Myocyte (in vitro differentiated cells): Measurements from ENCODE around the gene GNAT2. TPM values are rescaled to one million over a fixed set of nuclear protein-coding genes. Genes with fewer than 3 reads are reported as not detected.
A peak's percentile ranks its signal among the peaks of the same experiment; 100 is the strongest.

Experiments
- DNase-seq: peaks from one replicate; pipeline ENCODE4 v3.0.0-alpha.2; 2012; ENCODE audit warnings: low read depth
- total RNA-seq: library from RNA; depleted of rRNA; stranded (reverse); fragments of >200 nt; gene quantifications from 2 replicates; pipeline ENCODE4 v1.2.3, GENCODE V29; 2014

Gene GNAT2
- total RNA-seq, 1 donor from 2014 or later = 0.13 TPM

DNA sequence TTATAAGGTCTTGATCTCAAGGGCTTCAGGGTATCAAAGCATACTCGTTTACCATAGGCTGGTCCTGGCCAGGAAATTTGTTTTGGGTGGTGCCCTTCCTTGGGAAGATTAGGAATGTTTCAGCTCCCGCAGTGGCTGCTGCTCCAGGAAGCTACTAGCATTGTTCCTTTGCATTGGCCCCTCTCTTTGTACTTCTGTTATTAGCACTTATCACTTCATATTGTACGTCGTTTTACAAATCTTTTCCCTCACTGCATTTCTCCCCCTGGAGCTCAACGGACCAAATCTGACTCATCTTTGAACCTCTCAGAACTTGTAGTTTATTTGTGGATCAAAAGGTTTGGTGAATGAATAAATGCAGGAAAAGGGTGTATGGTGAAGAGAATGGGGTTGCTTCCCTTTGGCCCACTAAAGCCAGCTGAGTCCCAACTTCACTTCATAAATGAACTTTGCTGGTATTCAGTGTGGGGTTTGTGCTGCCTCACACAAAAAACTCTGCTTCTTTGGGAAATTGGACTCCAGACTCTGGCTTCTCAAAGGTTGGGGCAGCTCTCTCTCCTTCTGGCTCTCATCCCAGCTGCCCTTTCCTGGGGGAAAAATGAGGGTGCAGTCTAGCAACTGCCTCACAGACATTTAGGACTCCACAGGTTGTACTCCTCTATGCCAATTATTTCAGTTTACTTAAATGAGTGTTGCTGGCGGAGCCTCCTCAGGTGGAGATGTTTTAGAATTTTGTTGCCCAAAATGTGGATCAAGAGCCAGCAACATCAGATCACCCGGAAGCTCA is 5.9 kb downstream of the GNAT2 start:
- DNase-seq = no peak

DNA sequence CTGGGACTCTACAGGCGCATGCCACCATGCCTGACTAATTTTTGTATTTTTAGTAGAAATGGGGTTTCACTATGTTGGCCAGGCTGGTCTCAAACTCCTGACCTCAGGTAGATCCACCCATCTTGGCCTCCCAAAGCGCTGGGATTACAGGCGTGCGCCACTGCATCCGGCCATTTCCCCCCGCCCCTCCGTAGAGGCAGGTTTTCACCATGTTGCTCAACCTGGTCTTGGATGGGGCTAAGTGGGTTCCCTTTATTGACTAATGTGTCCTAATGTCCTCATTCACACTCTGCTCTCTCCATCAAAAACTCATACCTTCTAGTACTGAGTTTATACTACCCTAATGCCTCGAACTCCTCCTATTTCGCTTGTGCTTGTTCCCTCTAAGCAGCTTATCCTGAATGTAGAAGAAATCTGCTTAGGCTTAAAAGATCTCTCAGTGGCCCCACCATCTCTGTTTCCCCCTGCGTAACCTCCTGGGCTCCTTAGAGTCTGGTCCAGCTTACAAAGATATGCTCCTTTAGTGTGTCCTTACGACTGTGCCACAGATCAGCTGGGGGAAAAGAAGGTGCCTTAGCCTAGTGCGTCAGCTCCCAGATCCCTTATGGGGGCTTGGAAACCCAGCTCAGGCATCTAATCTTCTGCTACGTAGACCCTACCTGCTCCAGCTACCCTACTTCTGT is 8.0 kb downstream of the GNAT2 start:
- DNase-seq = no peak

DNA sequence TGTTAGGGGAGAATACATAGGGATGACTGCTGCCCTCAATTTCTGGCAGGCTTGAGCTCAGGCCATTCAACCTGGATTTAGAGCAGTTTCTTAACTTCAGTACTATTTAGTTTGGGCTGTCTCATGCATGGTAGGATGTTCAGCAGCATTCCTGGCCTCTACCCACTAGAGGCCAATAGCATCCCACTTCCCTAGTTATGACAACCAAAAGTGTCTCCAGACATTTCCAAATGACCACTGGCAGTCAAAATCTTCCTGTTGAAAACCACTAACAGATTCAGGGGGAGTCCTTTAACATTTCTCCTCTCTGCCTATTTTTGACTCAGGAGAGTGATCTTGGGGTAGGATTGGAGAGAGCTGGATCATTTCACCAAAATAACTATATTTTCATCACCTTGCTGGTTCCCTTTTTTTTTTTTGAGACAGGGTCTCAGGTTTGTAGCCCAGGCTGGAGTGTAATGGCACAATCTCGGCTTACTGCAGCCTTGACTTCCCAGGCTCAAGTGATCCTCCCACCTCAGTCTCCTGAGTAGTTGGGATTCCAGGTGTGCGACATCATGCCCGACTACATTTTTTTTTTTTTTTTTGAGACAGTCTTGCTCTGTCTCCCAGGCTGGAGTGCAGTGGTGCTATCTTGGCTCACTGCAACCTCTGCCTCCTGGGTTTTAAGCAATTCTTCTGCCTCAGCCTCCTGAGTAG is 8.7 kb downstream of the GNAT2 start:
- DNase-seq = peak; percentile 41

DNA sequence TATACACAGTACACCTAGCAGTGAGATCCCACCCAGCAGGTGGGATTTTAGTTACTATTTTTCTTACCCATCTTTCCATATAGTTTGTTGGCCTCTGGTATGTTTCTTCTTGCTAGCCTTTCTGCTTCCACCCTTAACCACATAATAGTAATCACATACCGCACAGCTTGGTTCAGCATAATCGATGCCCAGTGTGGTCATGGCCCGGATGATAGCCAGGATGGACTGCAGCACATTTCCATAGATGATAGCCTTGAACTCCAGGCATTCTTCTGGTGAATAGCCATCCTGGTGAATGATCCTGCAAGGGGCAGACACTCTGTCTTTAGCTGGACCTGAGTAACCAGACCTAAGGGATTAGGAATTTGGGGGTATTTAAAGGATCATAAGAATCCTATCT is 9.5 kb downstream of the GNAT2 start:
- no peak for DNase-seq

DNA sequence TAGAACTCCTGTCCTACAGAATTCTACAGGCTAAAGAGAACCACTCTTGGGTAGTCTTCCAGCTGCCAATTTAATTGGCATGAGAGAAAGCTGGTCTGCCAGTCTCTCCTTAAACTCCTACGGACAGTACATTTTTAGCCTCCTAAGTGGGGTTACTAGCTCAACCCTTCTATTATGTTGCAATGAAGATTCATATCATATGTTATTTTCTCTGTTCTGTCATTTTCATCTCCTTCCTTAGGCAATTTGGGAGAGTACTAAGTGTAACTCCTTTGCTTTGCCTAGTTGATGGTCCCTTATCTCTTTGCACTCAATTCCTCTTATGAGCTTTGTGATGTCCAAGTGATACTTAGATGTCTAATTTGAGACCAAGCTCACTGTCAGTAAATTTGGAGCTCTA is 14.0 kb downstream of the GNAT2 start:
- no peak for DNase-seq

DNA sequence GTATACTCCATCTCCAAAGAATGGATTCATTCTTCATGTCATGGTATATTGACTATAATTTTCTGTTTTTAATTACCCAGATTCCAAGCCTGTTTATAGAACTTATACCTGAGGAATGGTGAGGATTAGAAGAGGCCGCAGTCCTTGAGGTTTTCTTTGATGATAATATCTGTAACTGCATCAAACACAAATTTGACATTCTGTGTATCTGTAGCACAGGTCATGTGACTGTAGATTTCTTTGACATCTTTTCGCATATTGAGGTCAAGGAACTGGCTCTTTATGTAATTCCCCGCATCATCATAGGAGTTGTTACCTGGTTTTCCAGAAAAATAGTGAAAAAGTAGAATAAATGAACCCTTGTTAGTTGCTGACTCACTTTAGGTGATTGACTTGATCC is 16.2 kb downstream of the GNAT2 start:
- no peak for DNase-seq

DNA sequence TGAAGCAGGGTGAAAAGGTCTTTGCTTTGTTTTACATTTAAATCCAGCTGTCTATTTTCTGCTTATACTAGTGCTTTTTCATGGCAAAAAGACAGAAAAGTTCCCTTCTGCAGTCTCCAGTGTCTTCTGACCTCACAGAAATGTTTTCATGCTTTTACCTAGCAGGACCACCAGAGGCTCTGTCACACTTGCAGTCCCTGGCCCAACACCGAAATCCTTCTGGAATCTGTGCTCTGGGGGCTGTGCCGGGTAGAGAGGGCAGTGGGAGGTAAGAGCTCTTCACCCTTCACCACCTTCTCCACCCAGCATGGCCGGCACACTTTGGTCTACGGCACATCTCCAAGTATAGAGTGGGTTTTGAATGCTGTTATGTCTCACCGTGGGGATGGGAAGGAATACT is 20.8 kb downstream of the GNAT2 start:
- no peak for DNase-seq

DNA sequence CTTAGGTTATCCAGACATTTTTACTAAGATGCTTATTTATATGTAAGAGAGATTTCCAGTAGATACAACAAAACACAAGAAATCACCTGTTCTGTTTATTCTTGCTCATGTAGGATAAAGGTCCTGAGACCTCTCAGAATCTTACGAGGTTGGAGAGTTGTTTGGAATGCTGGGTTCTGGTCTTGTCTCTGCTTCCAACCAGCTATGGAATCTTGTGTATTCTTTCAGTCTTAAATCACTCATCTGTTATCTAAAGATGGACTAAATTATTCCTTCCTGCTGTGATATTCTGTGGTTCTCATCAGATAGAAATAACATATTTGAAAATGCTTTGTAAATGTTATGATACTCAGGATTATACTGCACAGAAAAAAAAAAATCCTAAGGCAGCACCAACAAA is 21.3 kb downstream of the GNAT2 start:
- no peak for DNase-seq

DNA sequence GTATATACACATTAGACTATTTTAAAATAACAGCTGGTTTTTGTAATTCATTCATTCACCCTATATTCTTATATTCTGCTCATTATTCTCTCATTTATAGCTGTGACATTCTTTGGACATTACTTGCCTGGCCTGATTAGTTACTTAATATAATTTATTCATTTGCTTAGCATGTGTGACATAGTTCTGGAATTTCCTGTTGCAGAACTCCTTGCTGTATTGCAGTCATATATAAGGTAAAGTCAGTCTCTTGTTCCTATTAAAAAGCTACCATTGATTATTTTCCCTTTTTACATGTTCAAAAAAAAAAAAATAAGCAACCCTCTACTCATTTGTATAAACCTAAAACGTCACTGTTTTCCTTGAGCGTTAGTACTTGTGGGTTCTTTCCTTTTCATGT is 23.9 kb downstream of the GNAT2 start:
- no peak for DNase-seq

DNA sequence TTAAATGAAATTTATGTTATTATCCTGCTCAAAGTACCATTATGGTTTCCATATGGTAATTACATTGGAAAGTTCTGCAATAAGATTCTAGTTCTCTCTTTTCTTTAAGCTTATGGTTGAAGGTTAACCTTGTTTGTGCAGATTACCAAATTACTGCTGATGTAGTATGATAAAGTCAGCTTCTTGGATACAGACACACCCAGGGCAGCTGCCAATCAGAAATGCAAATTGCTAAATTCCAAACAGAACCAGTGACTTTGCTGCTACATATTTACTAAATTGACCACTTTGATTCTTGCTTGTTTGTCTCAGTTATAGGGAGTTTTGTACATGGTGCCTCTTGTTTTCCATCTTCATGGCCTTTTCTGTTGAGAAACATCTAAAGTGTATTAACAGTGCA is 26.5 kb downstream of the GNAT2 start:
- DNase-seq = no peak

DNA sequence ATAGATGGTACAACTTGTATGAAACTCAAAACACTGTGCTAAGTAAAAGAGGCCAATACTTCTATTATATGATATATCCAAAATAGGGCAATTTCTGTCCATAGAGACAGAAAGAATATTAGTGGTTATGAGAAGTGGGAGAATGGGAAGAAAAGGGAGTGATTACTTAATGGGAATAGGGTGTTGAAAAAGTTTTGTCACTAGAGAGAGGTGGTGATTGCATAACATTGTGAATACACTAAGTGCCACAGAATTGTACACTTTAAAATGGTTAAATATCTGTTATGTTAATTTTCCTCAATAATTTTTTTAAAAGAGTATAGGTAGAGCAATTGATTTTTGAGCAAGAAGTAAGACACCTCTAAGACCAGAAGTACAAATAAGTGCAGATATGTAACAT is 29.7 kb downstream of the GNAT2 start:
- DNase-seq = no peak

DNA sequence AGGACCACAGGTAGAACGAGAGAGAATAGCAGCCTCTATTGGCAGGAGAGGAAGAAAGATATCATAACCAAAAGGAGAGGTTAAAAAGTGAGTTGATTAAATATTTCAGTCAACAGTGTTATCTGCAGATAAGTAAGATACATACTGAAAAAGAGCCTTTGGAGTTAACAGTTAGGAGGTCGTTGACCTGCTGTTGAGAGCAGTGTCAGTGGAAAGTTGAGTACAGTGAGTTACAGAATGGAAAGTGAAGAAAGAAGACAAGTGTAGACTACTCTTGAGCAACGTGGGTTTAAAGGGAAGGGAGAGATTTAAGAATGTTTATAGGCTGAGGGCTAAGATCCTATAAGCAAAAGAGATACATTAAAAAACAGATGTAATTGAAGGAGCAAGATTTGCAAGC is 30.2 kb downstream of the GNAT2 start:
- DNase-seq = no peak

DNA sequence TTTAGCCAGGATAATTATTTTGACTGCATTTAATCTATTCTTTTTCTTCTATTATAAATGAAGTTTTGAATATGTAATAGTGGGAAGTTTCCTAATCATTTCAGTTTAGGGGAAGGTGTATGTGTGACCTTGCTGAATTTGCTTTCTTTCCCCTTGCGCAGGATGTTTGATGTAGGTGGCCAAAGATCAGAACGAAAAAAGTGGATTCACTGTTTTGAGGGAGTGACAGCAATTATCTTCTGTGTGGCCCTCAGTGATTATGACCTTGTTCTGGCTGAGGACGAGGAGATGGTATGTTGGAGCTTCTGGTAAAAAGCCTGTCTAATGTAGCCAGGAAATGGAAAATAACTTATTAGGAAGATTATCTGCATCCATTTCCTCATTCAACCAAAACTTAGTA is 33.4 kb downstream of the GNAT2 start:
- no peak for DNase-seq

DNA sequence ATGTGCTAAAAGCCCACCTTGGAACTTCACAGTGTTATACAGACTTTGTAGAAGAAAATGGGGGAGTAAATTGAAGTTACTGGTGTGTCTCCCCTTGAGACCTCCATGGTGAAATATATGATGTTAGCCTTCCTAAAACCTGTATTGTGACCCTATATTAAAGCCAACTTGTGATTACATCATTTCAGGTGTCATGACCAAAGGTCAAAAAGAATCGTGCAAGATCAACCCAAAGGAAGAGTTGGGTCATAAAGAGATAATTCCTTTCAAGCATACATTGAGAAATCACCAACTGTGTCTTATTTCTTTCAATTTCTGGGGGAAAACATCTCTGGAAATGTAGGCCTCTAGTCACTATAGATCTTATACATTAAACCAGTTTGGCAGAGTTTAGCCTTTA is 34.6 kb downstream of the GNAT2 start:
- DNase-seq = no peak

DNA sequence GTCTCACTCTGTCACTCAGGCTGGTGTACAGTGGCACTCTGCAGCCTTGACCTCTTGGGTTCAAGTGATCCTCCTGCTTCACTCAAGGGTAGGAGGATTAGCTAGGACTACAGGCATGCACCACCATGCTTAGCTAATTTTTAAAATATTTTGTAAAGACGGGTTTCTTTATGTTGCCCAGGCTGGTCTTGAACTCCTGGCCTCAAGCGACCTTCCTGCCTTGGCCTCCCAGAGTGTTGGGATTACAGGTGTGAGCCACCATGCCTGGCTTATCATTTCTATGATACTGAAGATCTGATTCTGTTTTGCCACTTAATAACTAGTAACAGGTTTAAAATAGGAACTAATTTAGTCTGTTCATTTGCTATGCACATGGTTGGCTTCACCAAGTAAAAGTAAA is 37.4 kb downstream of the GNAT2 start:
- no peak for DNase-seq

DNA sequence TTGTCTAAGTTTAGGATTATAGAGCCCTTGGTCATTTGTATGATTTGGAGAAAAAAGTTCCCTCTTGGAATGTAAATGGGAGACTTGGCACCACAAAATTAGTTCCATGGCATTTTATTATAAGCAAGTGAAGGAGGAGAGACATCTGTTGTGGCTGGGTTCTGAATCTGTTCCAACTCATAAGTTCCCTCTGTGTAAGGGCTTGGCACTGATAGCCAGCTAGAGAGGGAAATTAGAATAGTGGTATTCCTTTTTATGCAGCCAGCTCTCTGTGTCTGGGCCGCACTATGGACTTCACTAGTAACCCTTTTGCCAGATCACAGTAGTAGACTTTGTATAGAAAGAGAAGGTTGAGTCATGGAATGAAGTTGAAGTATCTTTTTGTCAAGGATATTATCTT is 39.9 kb downstream of the GNAT2 start:
- DNase-seq = peak; percentile 86

DNA sequence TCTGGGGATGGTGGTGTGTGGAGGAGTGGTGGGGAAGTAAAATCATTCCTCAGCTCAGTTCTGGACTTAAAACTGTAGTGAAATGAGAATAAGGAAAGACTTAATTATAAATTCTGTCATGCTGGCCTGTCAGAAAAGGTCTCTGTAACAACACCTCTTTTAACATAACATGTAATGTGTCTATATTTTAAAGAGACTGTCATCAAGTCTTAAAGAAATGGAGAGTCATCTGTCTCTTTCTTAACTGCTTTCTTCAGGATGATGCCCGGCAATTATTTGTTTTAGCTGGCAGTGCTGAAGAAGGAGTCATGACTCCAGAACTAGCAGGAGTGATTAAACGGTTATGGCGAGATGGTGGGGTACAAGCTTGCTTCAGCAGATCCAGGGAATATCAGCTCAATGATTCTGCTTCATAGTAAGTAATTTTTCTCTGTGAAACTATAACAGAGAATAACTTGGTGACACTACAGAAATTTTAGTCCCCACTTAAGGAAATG is 40.4 kb downstream of the GNAT2 start:
- DNase-seq = peak; percentile 45

DNA sequence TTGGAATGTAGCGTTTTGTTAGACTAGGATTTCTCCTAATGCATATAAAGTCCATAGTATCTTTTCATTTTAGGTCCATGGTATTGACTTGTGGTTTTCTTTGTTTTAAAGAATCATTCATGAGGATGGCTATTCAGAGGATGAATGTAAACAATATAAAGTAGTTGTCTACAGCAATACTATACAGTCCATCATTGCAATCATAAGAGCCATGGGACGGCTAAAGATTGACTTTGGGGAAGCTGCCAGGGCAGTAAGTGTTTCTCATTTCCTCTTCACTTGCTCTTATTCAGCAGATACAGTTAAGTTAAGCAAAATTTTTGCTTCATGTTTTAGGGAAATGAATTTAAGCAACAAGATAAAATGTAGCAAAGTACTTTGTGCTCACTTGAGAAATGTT is 45.6 kb downstream of the GNAT2 start:
- no peak for DNase-seq

DNA sequence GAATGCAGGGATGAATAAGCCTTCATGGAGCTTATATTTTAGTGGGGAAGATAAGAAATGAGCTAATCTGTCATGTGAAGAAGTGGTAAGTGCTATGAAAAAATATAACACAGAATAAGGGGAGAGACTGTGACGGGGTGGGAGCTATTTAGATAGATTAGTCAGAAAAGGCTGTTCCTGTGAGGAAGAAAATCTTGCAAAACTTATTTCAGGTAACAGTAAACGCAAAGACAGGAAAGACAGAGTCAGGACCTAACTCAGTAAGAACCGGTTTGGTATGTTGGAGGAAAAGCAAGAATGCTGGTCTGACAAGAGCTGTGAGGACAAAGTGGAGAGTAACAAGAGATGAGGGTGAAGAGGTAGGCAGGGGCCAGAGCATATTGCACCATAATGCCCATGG is 49.0 kb downstream of the GNAT2 start:
- DNase-seq = no peak

DNA sequence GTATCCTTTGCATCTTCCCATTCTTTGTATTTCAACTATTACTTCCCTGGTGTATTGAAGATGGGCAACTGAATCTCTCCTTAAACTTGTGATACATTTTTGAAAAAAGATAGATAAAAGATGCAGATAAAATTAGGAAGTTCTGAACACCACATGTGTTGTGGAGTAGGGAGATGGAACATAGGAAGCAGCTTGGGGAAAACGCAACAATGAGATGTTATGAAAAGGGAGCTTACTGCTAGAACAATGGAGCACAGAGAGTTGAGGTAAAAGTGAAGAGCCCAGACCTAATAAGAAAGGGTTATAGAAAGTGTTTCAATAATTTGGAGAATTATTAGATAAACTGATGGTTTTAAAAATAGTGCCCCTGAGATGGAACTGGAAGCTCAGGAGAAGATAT is 50.1 kb downstream of the GNAT2 start:
- DNase-seq = no peak

DNA sequence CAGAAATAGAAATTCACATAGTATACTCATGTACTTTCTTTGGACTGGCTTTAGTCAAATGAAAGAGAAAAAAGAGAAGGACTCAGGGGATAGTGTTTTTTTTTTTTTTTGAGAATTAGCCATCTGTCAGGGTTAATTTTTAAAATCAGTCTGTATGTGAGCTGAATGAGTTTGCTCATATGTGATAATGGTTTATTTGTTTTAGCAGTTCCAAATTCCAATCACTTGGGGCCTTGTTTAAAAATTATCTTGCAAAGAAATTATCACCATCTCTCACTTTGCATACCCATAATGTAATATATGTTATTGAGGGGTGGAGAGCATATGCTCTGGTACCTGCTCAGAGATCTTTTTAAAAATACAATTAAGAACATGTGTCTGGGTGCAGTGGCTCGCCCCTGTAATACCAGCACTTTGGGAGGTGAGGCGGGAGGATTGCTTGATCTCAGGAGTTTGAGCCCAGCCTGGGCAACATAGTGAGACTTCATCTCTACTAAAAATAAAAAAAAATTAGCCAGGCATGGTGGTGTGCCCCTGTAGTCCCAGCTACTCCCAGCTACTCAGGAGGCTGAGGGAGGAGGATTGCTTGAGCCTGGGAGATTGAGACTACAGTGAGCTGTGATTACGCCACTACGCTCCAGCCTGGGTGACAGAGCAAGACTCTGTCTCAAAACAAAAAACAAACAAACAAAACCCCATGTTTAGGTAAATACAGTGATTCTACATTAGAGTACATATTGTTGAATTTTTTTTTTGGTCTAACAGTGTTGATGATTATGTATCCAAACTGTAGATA is 51.3 kb downstream of the GNAT2 start:
- no peak for DNase-seq

DNA sequence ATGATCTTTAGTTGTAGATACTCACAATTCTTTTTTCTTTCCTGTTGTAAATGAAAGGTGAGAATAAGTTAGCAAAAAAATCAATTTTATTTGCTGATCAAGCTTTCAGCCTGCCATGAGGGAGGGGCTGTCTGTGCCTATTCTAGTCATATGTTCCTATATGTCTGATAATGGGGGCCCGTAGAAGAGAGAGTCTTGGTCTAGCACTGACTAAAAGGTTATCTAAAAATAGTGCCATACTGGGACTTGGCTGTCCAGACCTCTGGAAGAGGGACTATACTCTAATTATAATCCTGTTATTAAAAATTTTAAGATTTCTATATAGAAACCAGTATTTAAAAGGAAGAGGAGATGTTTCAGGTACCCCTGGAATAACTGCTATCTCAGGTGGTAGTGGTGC is 52.4 kb downstream of the GNAT2 start:
- no peak for DNase-seq
